HG03342 (cell line): ENCODE data around the gene PCNX2.
"Not testable (repeated sequence)": the region's sequence is repeated elsewhere in the genome, so short reads cannot be mapped to it uniquely, and the experiment has no call there.

Experiments
- ATAC-seq: cut with Tn5 transposase; IDR thresholded peaks from one replicate; pipeline ENCODE4 v1.9.1; 2021; ENCODE audit warnings: mild to moderate bottlenecking, moderate library complexity; ENCODE audit not compliant: unreplicated experiment

Gene PCNX2

GRCh38 chr1:233107716-233108130, 187.8 kb downstream of the PCNX2 start:
- ATAC-seq, result not testable (repeated sequence)

GRCh38 chr1:233107130-233107660, 188.3 kb downstream of the PCNX2 start:
- ATAC-seq, result no peak

- ATAC-seq, result no peak
These were observed 190.3 kb downstream of the PCNX2 start for GRCh38 chr1:233105225-233105624.

GRCh38 chr1:233102341-233102740, 193.2 kb downstream of the PCNX2 start:
- no peak for ATAC-seq

- no peak for ATAC-seq
These were observed 197.5 kb downstream of the PCNX2 start for GRCh38 chr1:233097959-233098580.

GRCh38 chr1:233097546-233097945, 198.0 kb downstream of the PCNX2 start:
- no peak for ATAC-seq

GRCh38 chr1:233094691-233095090, 200.8 kb downstream of the PCNX2 start:
- no peak for ATAC-seq

- no peak for ATAC-seq
These were observed 201.3 kb downstream of the PCNX2 start for GRCh38 chr1:233094269-233094668.

- no peak for ATAC-seq
These were observed 204.6 kb downstream of the PCNX2 start for GRCh38 chr1:233090746-233091494.

- ATAC-seq, result no peak
These were observed 206.3 kb downstream of the PCNX2 start for GRCh38 chr1:233089251-233089650.

- ATAC-seq, result no peak
These were observed 206.9 kb downstream of the PCNX2 start for GRCh38 chr1:233088613-233089012.

- no peak for ATAC-seq
These were observed 208.3 kb downstream of the PCNX2 start for GRCh38 chr1:233086961-233087881.

GRCh38 chr1:233085566-233085965, 210.0 kb downstream of the PCNX2 start:
- no peak for ATAC-seq

GRCh38 chr1:233082778-233083550, 212.6 kb downstream of the PCNX2 start:
- peak; percentile 90 for ATAC-seq

- ATAC-seq, result no peak
These were observed 213.8 kb downstream of the PCNX2 start for GRCh38 chr1:233081735-233082134.

GRCh38 chr1:233080827-233081226, 214.7 kb downstream of the PCNX2 start:
- ATAC-seq, result not testable (repeated sequence)

- ATAC-seq, result no peak
These were observed 215.2 kb downstream of the PCNX2 start for GRCh38 chr1:233080286-233080685.

GRCh38 chr1:233079574-233079973, 216.0 kb downstream of the PCNX2 start:
- ATAC-seq, result no peak

GRCh38 chr1:233078396-233078795, 217.1 kb downstream of the PCNX2 start:
- no peak for ATAC-seq

GRCh38 chr1:233075915-233076295, 219.6 kb downstream of the PCNX2 start:
- no peak for ATAC-seq
